MCF 10A (cell line): ENCODE measurements around the gene PHF19. TPM values are rescaled to one million over a fixed set of nuclear protein-coding genes. Genes with fewer than 3 reads are reported as not detected.

Source experiments
- BruUV-seq: library from RNA; stranded (reverse); fragments of 400-500 nt; replicated peaks from 2 replicates; lab custom pipeline; 2021; lab: Mats Ljungman, UMichigan
- CTCF ChIA-PET: fragments of 300-600 bp; sonication (Branson Sonifier 250); formaldehyde crosslinking; extraction: SDS; loops from one replicate; lab custom pipeline; 2021; ENCODE audit warnings: antibody characterized with exemption, inconsistent platforms; lab: Yijun Ruan, JAX
- POLR2A ChIA-PET: fragments of 300-600, 350-650 bp; sonication (Branson Sonifier 250); formaldehyde crosslinking; extraction: SDS; loops from one replicate; lab custom pipeline; 2020; ENCODE audit warnings: antibody characterized with exemption, inconsistent platforms; lab: Yijun Ruan, JAX
- DNase-seq: peaks from one replicate; pipeline ENCODE4 v3.0.0-alpha.2; 2018; ENCODE audit not compliant: unreplicated experiment
- H3K27ac Mint-ChIP-seq: one replicate; pipeline ENCODE4 v1.8.0; 2022; ENCODE audit warnings: mild to moderate bottlenecking, low read depth, mixed read lengths; ENCODE audit not compliant: unreplicated experiment
- H3K27me3 Mint-ChIP-seq: one replicate; pipeline ENCODE4 v1.8.0; 2022; ENCODE audit warnings: mixed read lengths; ENCODE audit not compliant: insufficient read depth, unreplicated experiment
- H3K36me3 Mint-ChIP-seq: one replicate; pipeline ENCODE4 v1.8.0; 2022; ENCODE audit warnings: mild to moderate bottlenecking, moderate library complexity, mixed read lengths; ENCODE audit not compliant: insufficient read depth, unreplicated experiment
- H3K4me1 Mint-ChIP-seq: one replicate; pipeline ENCODE4 v1.8.0; 2022; ENCODE audit warnings: mixed read lengths; ENCODE audit not compliant: insufficient read depth, unreplicated experiment
- H3K4me3 Mint-ChIP-seq: one replicate; pipeline ENCODE4 v1.8.0; 2022; ENCODE audit warnings: mild to moderate bottlenecking, moderate library complexity, mixed read lengths; ENCODE audit not compliant: unreplicated experiment
- H3K9me3 Mint-ChIP-seq: one replicate; pipeline ENCODE4 v1.8.0; 2022; ENCODE audit warnings: mixed read lengths; ENCODE audit not compliant: unreplicated experiment
- CTCF ChIP-seq: fragments of 200-600 bp; IDR thresholded peaks from one replicate; pipeline ENCODE4 v1.8.0; 2022; ENCODE audit warnings: antibody characterized with exemption, mild to moderate bottlenecking; ENCODE audit not compliant: unreplicated experiment
- intact Hi-C: fragments of 100-400 bp; cut with micrococcal nuclease; formaldehyde crosslinking; loops from 2 replicates; pipeline ENCODE4 v1.14.1; 2022
- total RNA-seq: library from RNA; stranded (reverse); gene quantifications from 2 replicates; pipeline ENCODE4 v1.2.3, GENCODE V29; 2022

Gene PHF19
- total RNA-seq, 1 experiment from 2014 or later, result 61.0 TPM

- BruUV-seq, result no TSS peak
- CTCF ChIA-PET, result interaction anchor here (0.6 kb wide), 1 partner anchor 14 kb away, joined by 3 read pairs; no protein-coding TSS in a partner anchor
- intact Hi-C loops, result no loop called here
- Mint-ChIP-seq H3K27ac (no peak overlapping the region), H3K4me3 (no peak overlapping the region), H3K9me3 (peaks cover 8% of the 10 kb centered on the region), H3K4me1 (no peaks in the 10 kb centered on the region), H3K36me3 (peaks cover 4% of the 10 kb centered on the region), H3K27me3 (no peaks in the 10 kb centered on the region)
- DNase-seq, result no peak
- POLR2A ChIA-PET, result no interaction called here
- no peak for TF ChIP-seq CTCF
Measured at GRCh38 chr9:120807607-120808379, 69.2 kb downstream of the PHF19 start.

Other genes starting within 250 kb of the PHF19 start
- gene MEGF9, start 162.7 kb downstream of the PHF19 start, total RNA-seq, result 5.7 and 6.9 TPM in 2 replicates
- gene FBXW2, start 83.8 kb downstream of the PHF19 start, total RNA-seq, result 53.9 and 58.4 TPM in 2 replicates
- 71.0 and 91.0 TPM in 2 replicates for gene PSMD5, start 34.3 kb downstream of the PHF19 start, total RNA-seq
- 0.84 and 1.2 TPM in 2 replicates for gene TRAF1, start 49.6 kb upstream of the PHF19 start, total RNA-seq
- gene C5, start 173.1 kb upstream of the PHF19 start, total RNA-seq, result 3.2 and 4.2 TPM in 2 replicates
- 11.6 and 18.9 TPM in 2 replicates for gene CNTRL, start 197.8 kb upstream of the PHF19 start, total RNA-seq